NCI-H345 treated with DMSO at 0.1 percent for 48 hours (cell line): Measurements from ENCODE around the gene SCARB1.

Experiments
- DNase-seq: peaks from one replicate; lab custom pipeline; 2025; ENCODE audit not compliant: unreplicated experiment; lab: John Stamatoyannopoulos, UW

The SCARB1 gene

DNA sequence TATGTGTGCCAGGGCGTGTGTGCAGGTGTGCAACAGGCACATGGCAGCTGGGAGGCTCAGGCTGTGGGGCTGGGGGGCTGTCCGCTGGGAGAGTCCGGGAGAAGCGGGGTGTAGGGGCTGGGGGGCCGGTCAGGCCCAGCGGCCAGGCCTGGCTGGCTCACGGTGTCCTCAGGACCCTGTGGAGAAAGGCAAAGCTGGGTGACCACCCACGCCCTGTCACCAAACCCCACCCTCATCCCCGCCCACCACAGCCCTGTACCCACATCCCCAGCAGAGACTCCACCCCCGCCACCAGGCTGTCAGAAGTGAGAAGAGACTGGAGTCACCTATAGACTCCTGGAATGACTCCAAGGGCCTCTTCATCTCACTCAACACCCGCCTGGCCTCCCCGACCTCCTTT lies 85.3 kb downstream of the SCARB1 start:
- no peak for DNase-seq

DNA sequence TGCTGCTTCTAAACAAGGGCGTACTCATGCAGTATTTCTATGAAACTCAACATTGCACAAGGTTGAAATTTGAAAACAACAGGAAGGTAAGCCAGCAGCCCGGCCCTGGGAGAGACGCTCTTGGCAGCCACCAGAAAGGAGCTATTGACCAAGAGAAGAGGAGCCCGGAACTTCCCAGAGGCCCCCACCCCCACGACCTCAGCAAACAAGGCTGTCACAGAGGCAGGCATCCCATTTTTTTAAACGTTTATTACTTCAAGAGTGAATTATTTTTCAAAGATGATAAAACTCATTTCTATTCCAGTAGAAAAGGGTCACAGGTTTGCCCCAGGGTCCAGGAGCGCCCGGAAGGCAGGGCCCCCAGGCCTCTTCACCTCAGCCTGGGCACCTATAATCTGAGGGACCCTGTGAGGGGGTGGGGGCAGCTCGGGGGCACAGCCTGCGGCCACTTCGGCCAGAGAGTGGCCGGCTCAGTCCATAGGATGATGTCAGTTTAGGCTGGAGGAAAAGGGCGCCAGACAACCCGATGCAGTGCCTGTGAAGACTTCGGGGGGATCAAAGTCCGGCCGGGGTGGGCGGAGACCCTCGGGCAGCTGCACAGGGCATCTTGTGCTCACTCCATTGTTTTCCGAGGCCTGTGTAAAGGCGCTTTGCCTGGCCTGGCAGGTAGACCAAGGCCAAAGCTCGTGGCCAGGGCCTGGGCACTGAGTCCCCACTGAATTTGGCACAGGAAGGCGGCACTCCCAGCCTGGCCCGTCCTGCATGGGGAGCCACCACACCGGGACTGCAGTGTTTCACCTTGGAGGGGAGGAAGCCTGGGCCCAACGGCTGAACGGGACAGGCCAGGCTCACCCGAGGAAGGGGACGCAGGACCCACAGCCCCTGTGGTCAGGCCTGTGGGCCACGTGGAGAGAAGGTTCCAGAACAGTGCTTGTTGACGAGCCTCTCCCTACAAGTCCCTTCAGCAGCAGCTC lies 86.0 kb downstream of the SCARB1 start:
- no peak for DNase-seq

GRCh38 chr12:124776125-124776513 lies 87.5 kb downstream of the SCARB1 start:
- no peak for DNase-seq

- DNase-seq, result no peak
These were observed 89.0 kb downstream of the SCARB1 start for GRCh38 chr12:124774462-124775167.

DNA sequence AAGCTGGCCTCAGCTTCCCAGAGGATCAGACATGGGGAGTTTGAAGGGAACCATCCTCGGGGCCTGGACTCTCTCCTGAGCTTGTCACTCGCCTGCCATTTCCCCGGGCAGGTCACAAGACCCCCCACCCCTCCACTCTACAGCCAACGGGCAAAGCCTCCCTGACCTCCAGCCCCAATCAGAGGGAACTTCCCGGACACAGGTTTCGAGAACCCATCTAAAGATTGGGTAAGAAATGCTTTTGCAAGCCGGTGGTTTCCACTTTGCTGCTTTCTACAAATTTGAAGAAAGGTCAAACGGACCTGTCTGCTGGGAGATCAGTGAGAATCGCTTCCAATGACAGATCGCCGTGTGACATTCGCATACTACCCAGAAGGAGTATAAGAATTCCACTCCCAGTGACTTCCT lies 89.6 kb downstream of the SCARB1 start:
- DNase-seq, result no peak

DNA sequence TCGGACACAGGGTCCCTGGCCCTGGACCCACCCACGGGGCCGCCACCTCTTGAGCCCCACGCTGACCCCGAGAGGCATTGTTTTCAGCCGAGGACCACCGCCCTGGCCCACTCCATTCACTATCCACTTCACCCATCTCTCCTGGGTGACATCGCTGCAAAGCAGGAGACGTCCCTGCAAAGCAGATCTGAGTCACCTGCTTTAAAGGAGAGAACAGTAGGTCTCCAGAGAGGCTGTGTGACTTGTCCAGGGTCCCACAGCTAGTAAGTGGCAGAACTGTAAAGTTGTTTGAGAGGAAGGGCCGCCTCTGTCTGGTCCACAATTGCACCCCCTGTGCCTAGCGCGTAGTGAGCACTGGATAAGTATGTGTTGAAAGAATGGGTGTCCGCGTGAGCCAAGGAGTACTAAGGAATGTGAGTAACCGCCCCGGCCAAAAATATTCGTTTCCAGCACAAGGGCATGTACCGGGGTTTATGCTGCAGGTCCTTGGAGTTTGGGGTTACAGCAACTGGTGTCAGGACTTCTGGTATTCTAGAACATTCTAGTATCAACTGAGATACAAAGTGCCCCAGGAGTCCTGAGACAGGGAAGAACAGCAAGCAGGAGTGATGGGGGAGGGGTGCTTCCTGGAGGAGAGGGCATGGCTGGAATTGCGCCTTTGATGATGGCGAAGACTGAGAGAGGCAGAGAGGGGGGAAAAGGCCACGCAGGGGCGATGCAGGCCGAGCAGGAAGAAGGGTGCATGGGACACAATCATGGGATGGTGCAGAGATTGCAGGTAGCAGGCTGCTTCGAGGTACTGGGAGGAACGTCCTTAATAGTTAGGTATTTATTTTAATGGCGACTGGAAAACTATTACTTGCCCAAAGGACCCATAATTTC lies 91.1 kb downstream of the SCARB1 start:
- no peak for DNase-seq

- DNase-seq, result peak; percentile 49
These were observed 92.0 kb downstream of the SCARB1 start for GRCh38 chr12:124771462-124772288.

- no peak for DNase-seq
These were observed 92.9 kb downstream of the SCARB1 start for GRCh38 chr12:124770728-124771127.

DNA sequence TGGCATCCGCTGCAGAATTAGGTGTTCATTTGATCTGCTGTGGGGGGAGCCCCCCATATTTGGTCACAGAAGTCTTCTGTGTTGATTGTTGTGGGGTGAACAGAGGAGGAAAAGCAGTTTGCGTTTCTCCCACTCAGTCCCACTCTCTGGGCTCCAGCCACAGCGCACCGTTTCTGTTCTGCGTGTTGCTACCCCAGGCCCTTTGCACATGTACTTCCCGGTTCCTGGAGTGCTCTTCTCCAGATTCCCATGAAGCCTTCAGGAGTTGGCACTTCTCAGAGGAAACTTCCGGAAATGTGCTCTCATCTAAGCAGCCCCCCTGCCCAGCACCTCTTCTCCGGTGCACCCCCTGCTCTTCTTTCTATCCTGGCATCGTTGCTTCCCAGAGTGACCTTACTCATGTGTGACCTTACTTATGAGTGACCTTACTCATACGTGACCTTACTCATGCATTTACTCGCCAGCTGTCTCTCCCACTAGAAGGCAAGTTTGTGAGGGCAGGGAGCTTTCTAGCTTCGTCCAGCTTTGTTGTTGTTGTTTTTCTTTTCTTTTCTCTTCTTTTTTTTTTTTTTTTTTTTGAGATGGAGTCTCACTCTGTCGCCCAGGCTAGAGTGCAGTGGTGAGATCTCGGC lies 93.7 kb downstream of the SCARB1 start:
- DNase-seq, result no peak

DNA sequence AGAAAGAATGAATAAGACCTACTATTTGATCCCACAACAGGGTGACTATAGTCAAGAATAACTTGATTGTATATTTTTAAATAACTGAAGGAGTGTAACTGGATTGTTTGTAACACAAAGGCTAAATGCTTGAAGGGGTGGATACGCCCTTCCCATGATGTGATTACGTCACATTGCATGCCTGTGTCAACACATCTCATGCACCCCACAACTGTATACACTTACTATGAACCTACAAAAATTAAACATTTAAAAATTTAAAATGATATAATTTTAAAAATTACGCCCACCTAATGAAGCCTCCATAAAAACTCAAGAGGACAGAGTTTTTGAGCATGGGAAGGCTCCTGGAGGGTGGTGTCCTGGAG lies 94.5 kb downstream of the SCARB1 start:
- DNase-seq, result no peak

DNA sequence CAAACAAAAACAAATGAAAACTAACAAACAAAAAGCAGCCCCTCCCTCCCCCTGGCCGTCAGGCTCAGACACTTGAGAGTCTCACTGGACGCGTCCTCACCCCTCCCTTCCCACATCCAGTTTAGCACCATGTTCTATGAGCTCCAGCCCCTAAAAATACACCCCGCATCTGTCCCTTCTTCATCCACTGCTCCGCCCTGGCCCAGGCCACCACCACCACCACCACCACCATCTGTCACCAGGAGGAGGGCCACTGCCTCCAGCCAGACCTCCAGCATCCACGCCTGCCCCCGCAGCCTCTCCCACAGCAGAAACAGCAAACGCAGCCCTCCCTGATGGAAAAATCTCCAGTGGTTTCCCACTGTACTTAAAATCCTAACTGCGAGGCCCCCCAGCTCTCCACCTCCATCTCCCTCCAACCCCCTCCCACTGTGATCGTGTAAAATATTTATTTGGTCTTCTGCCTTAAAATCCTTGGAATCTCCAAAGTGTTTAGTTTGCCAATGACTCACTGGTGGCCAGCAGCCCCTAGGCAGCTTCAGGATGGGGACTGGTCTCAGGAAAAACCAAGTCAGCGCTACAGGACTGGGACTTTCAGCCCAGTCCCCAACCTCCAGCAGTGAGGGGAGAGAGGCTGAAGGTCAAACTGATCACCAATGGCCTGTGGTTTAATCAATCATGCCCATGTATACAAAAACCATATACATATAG lies 95.1 kb downstream of the SCARB1 start:
- no peak for DNase-seq

GRCh38 chr12:124767066-124767821 lies 96.4 kb downstream of the SCARB1 start:
- peak; percentile 49 for DNase-seq

- DNase-seq, result no peak
These were observed 97.0 kb downstream of the SCARB1 start for GRCh38 chr12:124766727-124767065.

DNA sequence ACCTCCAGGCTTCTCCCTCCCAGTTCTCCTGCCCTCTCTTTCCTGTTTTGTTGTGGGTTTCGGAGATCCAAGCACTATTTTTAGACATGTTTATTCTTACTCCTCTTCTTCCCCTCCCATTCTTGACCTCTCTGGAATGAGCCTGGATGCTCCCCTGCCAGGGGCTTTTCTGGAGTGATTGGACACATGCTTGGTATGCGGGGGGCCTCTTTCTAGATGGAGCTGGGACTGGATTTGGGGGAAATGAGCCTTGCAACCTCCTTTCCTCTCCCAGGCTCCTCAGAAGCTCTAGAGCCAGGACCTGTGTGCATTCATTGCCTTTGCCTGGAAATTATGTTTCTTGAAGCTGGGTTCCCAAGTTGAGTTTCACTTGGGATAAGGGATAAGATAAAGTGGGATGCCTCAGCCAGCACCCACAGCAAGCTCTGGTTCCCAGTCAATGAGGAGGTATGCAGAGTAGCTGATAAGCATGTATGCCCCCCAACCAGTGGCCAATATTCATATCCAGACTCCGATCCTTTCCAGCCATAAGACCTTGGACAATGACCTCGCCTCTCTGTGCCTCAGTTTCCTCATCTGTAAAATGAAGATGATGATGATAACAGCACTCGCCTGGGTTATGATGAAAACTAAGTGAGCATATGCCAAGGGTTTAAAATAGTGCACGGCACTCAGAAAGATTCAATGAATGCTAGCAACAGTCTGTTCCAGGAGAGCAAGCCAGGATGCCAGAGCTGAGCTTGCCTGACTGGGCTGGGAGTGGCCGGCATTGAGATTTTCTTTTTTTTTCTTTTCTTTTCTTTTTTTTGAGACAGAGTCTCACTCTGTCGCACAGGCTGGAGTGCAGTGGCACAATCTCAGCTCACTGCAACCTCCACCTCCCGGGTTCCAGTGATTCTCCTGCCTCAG lies 97.8 kb downstream of the SCARB1 start:
- DNase-seq, result no peak

- DNase-seq, result no peak
These were observed 98.6 kb downstream of the SCARB1 start for GRCh38 chr12:124764870-124765580.

GRCh38 chr12:124764451-124764850 lies 99.2 kb downstream of the SCARB1 start:
- DNase-seq, result no peak

DNA sequence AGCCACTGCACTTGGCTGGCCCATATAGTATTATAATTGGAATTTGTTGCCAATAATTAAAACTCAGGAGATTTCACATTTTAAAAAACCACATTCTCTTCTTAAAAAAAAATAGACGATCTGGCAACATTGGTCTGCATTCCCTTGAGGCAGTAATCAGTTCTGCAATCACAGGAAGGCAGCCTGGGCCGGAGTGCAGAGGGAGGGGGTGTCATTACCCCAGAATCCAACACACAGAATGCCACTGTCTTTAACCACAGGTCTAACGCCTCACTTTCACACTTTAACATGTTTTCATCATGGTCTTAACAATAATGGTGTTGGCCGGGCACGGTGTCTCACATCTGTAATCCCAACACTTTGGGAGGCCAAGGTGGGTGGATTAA lies 100.1 kb downstream of the SCARB1 start:
- no peak for DNase-seq
